HG03135 (cell line): ENCODE results near the gene SUPT16H.
"Not testable (repeated sequence)": the region's sequence is repeated elsewhere in the genome, so short reads cannot be mapped to it uniquely, and the experiment has no call there.

Experiments used
- ATAC-seq: cut with Tn5 transposase; IDR thresholded peaks from one replicate; pipeline ENCODE4 v1.9.1; 2021; ENCODE audit warnings: mild to moderate bottlenecking, moderate library complexity; ENCODE audit not compliant: unreplicated experiment

Gene SUPT16H

GRCh38 chr14:21383848-21384493 is at the start of gene SUPT16H:
SUPT16H (minus strand) TSS chr14:21384019; CDS start chr14:21383927, 92 bp downstream.
- peak; percentile 89 for ATAC-seq

DNA sequence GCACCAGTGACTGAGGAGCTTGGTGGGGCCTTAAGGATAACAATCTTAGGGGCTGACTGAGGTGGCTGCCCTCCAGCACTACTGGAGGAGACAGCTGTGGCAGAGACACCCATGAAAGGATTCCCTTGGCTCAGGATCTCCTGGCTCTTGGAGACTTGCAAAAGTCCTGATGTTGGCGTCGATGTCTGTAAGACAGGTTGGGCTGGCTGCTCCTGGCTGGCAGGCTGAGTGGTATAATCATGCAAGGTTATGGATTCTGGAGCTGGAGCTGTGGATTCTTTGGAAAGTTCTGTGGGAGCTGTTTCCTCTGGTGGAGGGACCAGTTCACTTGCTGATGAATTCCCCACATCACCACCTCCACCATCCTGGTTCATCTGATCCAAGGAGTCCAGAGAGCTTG is 47.3 kb upstream of the SUPT16H start:
- no peak for ATAC-seq

DNA sequence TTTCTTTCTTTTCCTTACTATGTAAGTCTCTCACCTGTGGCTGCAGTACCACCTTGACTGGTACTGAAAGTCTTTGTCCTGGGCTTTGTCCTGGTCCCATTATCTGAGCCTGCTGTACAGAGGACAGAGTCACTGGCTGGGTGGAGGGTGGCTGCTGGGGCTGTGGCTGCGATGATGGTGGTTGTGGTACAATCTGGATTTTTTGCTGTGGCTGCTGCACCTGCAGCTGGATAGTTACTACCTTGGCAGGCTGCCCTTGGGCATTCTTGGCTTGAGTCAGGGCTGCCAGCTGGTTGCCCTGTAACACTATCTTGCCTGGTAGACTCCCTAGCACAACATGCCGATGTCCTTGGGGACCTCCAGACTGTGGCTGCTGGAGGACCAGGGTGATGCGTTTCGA is 45.1 kb upstream of the SUPT16H start:
- no peak for ATAC-seq

- ATAC-seq: no peak
These were observed 42.9 kb upstream of the SUPT16H start for GRCh38 chr14:21426692-21427091.

DNA sequence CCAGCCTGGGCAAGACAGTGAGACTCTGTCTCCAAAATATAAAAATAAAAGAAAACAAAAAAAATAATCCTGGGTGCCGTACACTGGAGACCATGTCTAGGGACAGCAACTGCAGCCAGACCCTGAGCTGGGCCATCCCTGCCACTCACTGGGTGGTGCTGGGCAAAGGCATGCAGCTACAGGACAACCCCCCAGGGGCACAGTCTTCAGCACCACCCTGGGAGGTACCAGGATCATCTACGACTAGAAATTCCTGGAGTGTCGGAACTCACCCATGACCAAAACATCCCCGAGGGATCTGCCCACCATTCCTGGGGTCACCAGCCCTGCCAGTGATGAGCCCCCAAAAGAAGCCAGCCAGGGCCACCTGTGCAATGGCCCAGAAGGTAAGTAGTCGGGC is 35.7 kb upstream of the SUPT16H start:
- no peak for ATAC-seq

GRCh38 chr14:21415329-21415728 is 31.5 kb upstream of the SUPT16H start:
- no peak for ATAC-seq

GRCh38 chr14:21414137-21414631 is 30.4 kb upstream of the SUPT16H start:
- no peak for ATAC-seq

- ATAC-seq: no peak
These were observed 24.3 kb upstream of the SUPT16H start for GRCh38 chr14:21408147-21408546.

DNA sequence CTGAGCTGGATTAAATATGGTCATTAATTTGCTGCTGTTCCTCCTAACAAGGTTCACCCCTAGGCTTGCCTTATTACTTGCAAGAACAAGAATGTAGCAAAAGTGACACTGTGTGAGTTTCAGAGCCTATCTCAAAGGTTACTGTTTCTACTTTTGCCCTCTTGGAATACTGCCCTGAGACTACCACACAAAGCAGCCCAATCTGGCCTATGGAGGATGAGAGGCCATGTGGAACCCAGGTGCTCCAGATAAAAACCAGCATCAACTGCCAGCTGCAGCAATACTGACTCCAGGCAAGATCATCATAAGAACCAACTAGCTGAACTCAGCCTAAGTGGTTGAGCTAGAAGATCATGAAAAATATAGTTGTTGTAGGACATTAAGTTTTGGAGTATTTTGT is 22.4 kb upstream of the SUPT16H start:
- ATAC-seq: no peak

- ATAC-seq: no peak
These were observed 21.3 kb upstream of the SUPT16H start for GRCh38 chr14:21405097-21405496.

DNA sequence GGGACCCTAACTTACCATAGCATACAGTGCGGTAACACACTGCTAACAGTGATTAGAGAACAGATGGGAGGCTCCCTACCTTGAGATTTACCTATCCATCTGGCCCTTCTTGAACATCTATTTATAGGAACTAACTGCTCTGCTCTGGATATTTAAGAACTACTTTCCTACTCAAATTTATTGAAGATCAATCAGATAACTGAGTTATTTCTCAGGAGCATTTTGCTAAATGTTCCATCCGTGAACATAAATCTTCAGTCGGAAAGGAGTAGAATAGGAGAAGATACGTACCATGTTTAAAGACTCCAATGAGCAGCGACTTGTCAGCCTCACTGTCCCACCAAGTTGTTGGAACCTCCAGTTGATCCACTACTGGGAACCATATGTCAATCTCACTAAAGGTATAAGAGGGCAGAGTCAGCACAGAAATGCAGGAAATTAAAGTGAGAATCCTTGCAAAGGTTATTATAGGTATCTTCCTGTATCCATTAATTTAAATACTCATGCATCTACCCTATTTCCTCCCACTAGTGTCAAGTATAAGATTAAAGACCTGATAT is 15.6 kb upstream of the SUPT16H start:
- ATAC-seq: no peak

DNA sequence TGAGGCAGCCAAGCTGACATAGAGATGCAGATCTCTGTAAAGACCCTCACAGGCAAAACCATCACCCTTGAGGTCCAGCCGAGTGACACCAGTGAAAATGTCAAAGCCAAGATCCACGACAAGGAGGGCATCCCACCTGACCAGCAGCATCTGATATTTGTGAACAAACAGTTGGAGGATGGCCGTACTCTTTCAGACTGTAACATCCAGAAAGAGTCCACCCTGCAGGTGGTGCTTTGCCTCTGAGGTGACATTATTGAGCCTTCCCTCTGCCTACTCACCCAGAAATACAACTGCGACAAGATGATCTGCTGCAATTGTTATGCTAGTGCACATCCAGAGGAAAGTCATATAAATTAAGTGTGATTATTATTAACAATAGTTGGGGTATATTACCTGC is 15.1 kb upstream of the SUPT16H start:
- ATAC-seq: no peak

GRCh38 chr14:21395450-21395849 is 11.6 kb upstream of the SUPT16H start:
- ATAC-seq: no peak

GRCh38 chr14:21385188-21385904 is 1.5 kb upstream of the SUPT16H start:
- ATAC-seq: no peak

- ATAC-seq: peak; percentile 34
These were observed 654 bp upstream of the SUPT16H start for GRCh38 chr14:21384494-21384851.

DNA sequence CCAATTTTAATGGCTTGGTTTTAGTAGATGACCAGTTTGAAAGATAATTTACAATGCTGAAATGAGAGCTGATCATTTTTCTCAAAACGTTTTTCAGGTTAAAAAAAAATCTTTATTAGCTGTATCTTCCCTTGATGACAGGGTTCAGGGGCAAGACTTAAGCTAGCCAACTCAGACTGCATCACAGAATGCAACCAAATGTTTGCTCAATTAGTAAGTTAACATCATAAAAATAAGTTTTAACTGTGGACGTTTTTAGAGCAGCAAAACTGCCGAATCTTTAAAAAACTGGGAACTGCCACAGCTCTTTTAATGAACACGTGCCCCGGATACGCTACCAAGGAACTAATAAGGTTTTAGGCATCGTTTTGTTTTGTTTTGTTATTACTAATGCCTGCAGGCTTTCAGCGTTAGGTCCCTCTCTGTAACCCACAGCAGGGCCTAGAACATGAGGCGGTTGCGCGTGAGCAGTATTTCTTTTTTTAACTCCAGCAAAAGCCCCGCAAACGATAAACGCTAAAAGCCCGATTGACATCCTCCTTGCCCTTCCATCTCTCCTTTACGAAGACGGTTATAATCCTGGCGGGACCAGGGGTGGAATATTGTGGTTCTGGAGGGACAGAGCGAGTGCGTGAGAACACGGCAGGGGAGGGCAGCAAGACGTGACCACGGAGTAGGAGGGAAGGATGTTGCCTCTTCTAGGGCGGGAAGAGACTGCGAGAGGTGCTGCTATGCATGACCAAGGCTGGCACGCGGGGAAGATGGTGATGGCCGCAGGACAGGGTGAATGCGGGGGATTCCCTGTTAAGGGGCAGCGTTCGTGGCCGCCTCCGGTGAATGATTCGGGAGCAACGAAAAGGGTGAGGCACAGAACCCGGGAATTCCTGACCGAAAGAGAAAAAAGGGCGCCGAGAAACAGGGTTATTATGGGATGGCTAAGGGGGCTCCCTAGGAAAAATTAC is 652 bp downstream of the SUPT16H start:
- peak; percentile 35 for ATAC-seq

GRCh38 chr14:21382095-21382494 is 1.7 kb downstream of the SUPT16H start:
- ATAC-seq: no peak

DNA sequence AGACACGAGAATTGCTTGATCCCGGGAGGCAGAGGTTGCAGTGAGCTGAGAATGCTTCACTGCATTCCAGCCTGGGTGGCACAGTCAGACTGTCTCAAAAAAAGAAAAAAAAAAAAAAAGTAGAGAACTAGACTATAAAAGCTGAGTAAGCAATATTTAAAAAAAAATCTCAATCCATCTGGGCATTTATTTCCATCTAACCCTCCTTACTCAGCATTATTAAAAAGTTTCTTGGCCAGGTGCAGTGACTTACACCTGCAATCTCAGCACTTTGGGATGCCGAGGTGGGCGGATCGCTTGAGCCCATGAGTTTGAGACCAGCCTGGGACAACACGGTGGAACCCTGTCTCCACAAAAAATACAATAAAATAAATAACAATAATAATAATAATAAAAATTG is 4.5 kb downstream of the SUPT16H start:
- no peak for ATAC-seq

DNA sequence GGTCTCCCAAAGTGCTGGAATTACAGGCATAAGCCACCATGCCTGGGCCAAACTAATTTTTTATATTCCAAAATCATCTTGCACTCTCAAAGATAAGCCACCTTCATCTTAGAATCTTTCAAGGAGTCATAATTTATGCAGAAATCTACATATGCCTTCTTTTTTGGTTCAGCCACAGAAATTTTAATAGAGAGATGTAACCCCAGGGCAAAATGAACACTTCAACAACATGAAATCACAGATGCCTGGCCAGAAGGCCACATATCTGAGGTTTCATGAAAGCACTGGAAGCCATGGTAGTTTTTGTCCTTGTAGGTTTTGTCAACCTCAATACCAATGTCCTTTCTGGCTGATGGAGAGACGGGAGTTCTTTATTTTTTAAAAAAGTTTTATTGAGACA is 9.8 kb downstream of the SUPT16H start:
- ATAC-seq: no peak

DNA sequence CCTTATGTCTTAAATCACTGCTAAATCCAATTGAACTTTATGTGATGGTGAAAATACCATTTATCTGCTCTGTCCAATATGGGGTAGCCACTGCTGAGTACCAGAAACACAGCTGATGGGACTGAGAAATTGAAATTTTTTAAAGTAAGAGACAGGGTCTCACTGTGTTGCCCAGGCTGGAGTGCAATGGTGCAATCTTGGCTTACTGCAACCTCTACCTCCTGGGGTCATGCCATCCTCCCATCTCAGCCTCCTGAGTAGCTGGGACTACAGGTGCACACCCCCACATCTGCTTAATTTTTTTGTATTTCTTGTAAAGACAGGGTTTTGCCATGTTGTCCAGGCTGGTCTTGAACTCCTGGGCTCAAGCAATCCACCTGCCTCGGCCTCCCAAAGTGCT is 11.0 kb downstream of the SUPT16H start:
- ATAC-seq: not testable (repeated sequence)
